GM18867 (cell line): ENCODE measurements around the gene NUTM1.
A peak's percentile ranks its signal among the peaks of the same experiment; 100 is the strongest.
"Not testable (repeated sequence)": the region's sequence is repeated elsewhere in the genome, so short reads cannot be mapped to it uniquely, and the experiment has no call there.

Experiments
- ATAC-seq: cut with Tn5 transposase; IDR thresholded peaks from one replicate; pipeline ENCODE4 v1.9.1; 2021; ENCODE audit warnings: mild to moderate bottlenecking, moderate library complexity; ENCODE audit not compliant: unreplicated experiment

The NUTM1 gene

GRCh38 chr15:34364041-34364440 lies 20.9 kb downstream of the NUTM1 start:
- ATAC-seq: no peak

GRCh38 chr15:34365091-34365825 lies 22.1 kb downstream of the NUTM1 start:
- ATAC-seq: no peak

GRCh38 chr15:34365836-34366235 lies 22.7 kb downstream of the NUTM1 start:
- no peak for ATAC-seq

- ATAC-seq: no peak
These were observed 23.4 kb downstream of the NUTM1 start for GRCh38 chr15:34366271-34367065.

- ATAC-seq: peak; percentile 81
These were observed 24.3 kb downstream of the NUTM1 start, which contains the start of gene LPCAT4 for GRCh38 chr15:34367101-34368081. TSS of gene LPCAT4 (minus strand) at chr15:34367196. CDS start at chr15:34367100, 96 bp downstream.

GRCh38 chr15:34370129-34370528 lies 27.0 kb downstream of the NUTM1 start:
- ATAC-seq: no peak

GRCh38 chr15:34370643-34371042 lies 27.5 kb downstream of the NUTM1 start:
- ATAC-seq: no peak

- ATAC-seq: no peak
These were observed 30.8 kb downstream of the NUTM1 start for GRCh38 chr15:34373951-34374350.

- ATAC-seq: no peak
These were observed 31.7 kb downstream of the NUTM1 start for GRCh38 chr15:34374816-34375215.

GRCh38 chr15:34375541-34375940 lies 32.4 kb downstream of the NUTM1 start:
- ATAC-seq: not testable (repeated sequence)

- ATAC-seq: no peak
These were observed 33.7 kb downstream of the NUTM1 start for GRCh38 chr15:34376856-34377255.

- ATAC-seq: not testable (repeated sequence)
These were observed 37.4 kb downstream of the NUTM1 start for GRCh38 chr15:34380491-34380890.

- not testable (repeated sequence) for ATAC-seq
These were observed 38.9 kb downstream of the NUTM1 start for GRCh38 chr15:34381829-34382521.

- ATAC-seq: not testable (repeated sequence)
These were observed 46.5 kb downstream of the NUTM1 start for GRCh38 chr15:34389594-34390086.

GRCh38 chr15:34392981-34393380 lies 49.9 kb downstream of the NUTM1 start:
- ATAC-seq: not testable (repeated sequence)

- ATAC-seq: not testable (repeated sequence)
These were observed 54.6 kb downstream of the NUTM1 start for GRCh38 chr15:34397637-34398259.

- ATAC-seq: peak; percentile 76
These were observed 60.1 kb downstream of the NUTM1 start for GRCh38 chr15:34403160-34403598.

- peak; percentile 62 for ATAC-seq
These were observed 60.8 kb downstream of the NUTM1 start for GRCh38 chr15:34403899-34404298.
